ENCODE measurements around the gene TSSK6.
A peak's percentile ranks its signal among the peaks of the same experiment; 100 is the strongest.

TSSK6 gene

GRCh38 chr19:19530889-19531288 lies 15.5 kb upstream of the TSSK6 start:
- DNase-seq (ENCODE audit: low read depth): no peak

GRCh38 chr19:19530423-19530804 lies 15.1 kb upstream of the TSSK6 start:
- no peak for DNase-seq (ENCODE audit: low read depth)

GRCh38 chr19:19529783-19530422 lies 14.6 kb upstream of the TSSK6 start:
- DNase-seq (ENCODE audit: low read depth): no peak

- DNase-seq (ENCODE audit: low read depth): no peak
These were observed 13.6 kb upstream of the TSSK6 start, which contains the start of gene YJEFN3 for GRCh38 chr19:19528721-19529490. Gene YJEFN3 (plus strand): TSS chr19:19528911. CDS start chr19:19528933, 22 bp downstream.

GRCh38 chr19:19527674-19528625 lies 12.6 kb upstream of the TSSK6 start:
- DNase-seq (ENCODE audit: low read depth): no peak

- DNase-seq (ENCODE audit: low read depth): no peak
These were observed 12.0 kb upstream of the TSSK6 start for GRCh38 chr19:19527371-19527656.

- DNase-seq (ENCODE audit: low read depth): no peak
These were observed 11.4 kb upstream of the TSSK6 start for GRCh38 chr19:19526581-19527370.

- no peak for DNase-seq (ENCODE audit: low read depth)
These were observed 10.4 kb upstream of the TSSK6 start for GRCh38 chr19:19525611-19526380.

GRCh38 chr19:19524053-19524452 lies 8.7 kb upstream of the TSSK6 start:
- no peak for DNase-seq (ENCODE audit: low read depth)

- no peak for DNase-seq (ENCODE audit: low read depth)
These were observed 7.8 kb upstream of the TSSK6 start for GRCh38 chr19:19523177-19523576.

GRCh38 chr19:19520989-19521388 lies 5.6 kb upstream of the TSSK6 start:
- no peak for DNase-seq (ENCODE audit: low read depth)

- DNase-seq (ENCODE audit: low read depth): no peak
These were observed 1.9 kb upstream of the TSSK6 start for GRCh38 chr19:19517235-19517619.

GRCh38 chr19:19515642-19516519 lies 533 bp upstream of the TSSK6 start, which contains the start of gene NDUFA13:
Gene NDUFA13 (plus strand): TSS chr19:19516225. CDS start chr19:19516239, 14 bp downstream.
- DNase-seq (ENCODE audit: low read depth): peak; percentile 93

GRCh38 chr19:19514215-19514657 lies 1.1 kb downstream of the TSSK6 start:
- no peak for DNase-seq (ENCODE audit: low read depth)

GRCh38 chr19:19513682-19514081 lies 1.7 kb downstream of the TSSK6 start:
- no peak for DNase-seq (ENCODE audit: low read depth)

- DNase-seq (ENCODE audit: low read depth): no peak
These were observed 4.9 kb downstream of the TSSK6 start for GRCh38 chr19:19510432-19510831.

GRCh38 chr19:19508217-19508616 lies 7.1 kb downstream of the TSSK6 start:
- no peak for DNase-seq (ENCODE audit: low read depth)

- DNase-seq (ENCODE audit: low read depth): no peak
These were observed 8.0 kb downstream of the TSSK6 start for GRCh38 chr19:19507354-19507753.

- DNase-seq (ENCODE audit: low read depth): no peak
These were observed 8.8 kb downstream of the TSSK6 start for GRCh38 chr19:19506592-19506991.
